ENCODE measurements around the gene ASPHD1.

The ASPHD1 gene

GRCh38 chr16:29899516-29900101 is 679 bp upstream of the ASPHD1 start, which contains the start of gene SEZ6L2:
Gene SEZ6L2 (minus strand): TSS chr16:29899550. CDS start chr16:29899019, 531 bp downstream.
- peak; percentile 43 for DNase-seq (ENCODE audit: low spot score)
- in situ Hi-C loops (cut with MboI; ENCODE audit: low pct_unique_long_range_greater_than_20kb, low sequenced_read_pairs, unreplicated experiment): no loop called here
- TF ChIP-seq CTCF (IDR thresholded peaks at IDR 0.05; ENCODE audit: extremely low read depth, insufficient read depth, missing control alignments): no peak

GRCh38 chr16:29900888-29901606 is 759 bp downstream of the ASPHD1 start:
- TF ChIP-seq CTCF (IDR thresholded peaks at IDR 0.05; ENCODE audit: extremely low read depth, insufficient read depth, missing control alignments): no peak
- in situ Hi-C loops (cut with MboI; ENCODE audit: low pct_unique_long_range_greater_than_20kb, low sequenced_read_pairs, unreplicated experiment): no loop called here
- no peak for DNase-seq (ENCODE audit: low spot score)

GRCh38 chr16:29901607-29901945 is 1.3 kb downstream of the ASPHD1 start:
- in situ Hi-C loops (cut with MboI; ENCODE audit: low pct_unique_long_range_greater_than_20kb, low sequenced_read_pairs, unreplicated experiment): no loop called here
- DNase-seq (ENCODE audit: low spot score): no peak
- TF ChIP-seq CTCF (IDR thresholded peaks at IDR 0.05; ENCODE audit: extremely low read depth, insufficient read depth, missing control alignments): no peak

- no peak for DNase-seq (ENCODE audit: low spot score)
- in situ Hi-C loops (cut with MboI; ENCODE audit: low pct_unique_long_range_greater_than_20kb, low sequenced_read_pairs, unreplicated experiment): no loop called here
- no peak for TF ChIP-seq CTCF (IDR thresholded peaks at IDR 0.05; ENCODE audit: extremely low read depth, insufficient read depth, missing control alignments)
These were observed 3.3 kb downstream of the ASPHD1 start for GRCh38 chr16:29903590-29903989.

- in situ Hi-C loops (cut with MboI; ENCODE audit: low pct_unique_long_range_greater_than_20kb, low sequenced_read_pairs, unreplicated experiment): no loop called here
- no peak for TF ChIP-seq CTCF (IDR thresholded peaks at IDR 0.05; ENCODE audit: extremely low read depth, insufficient read depth, missing control alignments)
- DNase-seq (ENCODE audit: low spot score): no peak
These were observed 4.7 kb downstream of the ASPHD1 start for GRCh38 chr16:29904947-29905346.

- in situ Hi-C loops (cut with MboI; ENCODE audit: low pct_unique_long_range_greater_than_20kb, low sequenced_read_pairs, unreplicated experiment): no loop called here
- TF ChIP-seq CTCF (IDR thresholded peaks at IDR 0.05; ENCODE audit: extremely low read depth, insufficient read depth, missing control alignments): no peak
- DNase-seq (ENCODE audit: low spot score): no peak
These were observed 5.4 kb downstream of the ASPHD1 start for GRCh38 chr16:29905668-29906067.
